RCC 7860 (cell line): Measurements from ENCODE around the gene DRICH1.
"Not testable (repeated sequence)": the region's sequence is repeated elsewhere in the genome, so short reads cannot be mapped to it uniquely, and the experiment has no call there.

ENCODE experiments used
- DNase-seq: peaks from one replicate; pipeline ENCODE4 v3.0.0-alpha.2; 2015; ENCODE audit warnings: low spot score
- FAIRE-seq: peaks from 2 replicates; lab custom pipeline; 2012; peaks lifted over from hg19 to GRCh38; lab: Jason Lieb, UNC

DRICH1 gene

GRCh38 chr22:23603266-23603665, 28.9 kb downstream of the DRICH1 start:
- DNase-seq, result no peak

DNA sequence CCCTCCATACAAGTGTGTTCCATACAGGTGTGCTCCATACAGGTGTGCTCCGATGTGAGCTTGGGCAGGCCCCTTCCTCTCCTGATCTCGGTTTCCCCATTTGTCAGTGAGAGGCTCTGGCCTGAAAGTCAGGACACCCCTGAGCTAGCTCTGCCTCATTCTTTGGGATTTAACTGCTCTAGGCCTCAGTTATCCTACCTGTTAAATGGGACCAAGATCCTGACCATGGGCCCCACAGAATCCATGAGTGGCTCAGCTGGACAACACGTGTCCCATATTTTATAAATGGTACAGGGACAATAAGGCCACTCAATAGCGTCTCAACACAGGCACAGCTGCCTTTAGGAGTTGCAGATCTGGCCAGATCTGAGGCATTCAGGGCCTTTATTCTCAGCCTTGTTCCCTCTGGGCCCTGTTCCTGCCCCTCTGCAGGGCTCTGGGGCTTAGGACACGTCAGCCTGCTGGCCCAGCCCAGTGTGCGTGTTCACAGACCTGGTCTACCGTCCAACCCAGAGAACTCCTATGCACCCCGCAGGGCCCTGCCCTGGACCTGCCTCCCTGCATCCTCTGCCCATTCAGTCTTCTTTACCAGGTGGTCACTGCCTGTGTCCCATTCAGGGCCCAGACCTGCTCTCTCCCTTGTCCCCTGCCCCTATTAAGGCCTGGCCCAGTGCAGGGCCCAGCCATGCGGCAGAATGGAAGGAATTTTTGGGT, 33.2 kb downstream of the DRICH1 start:
- FAIRE-seq, result no peak

More at GRCh38 chr22:23603266-23603665, 28.9 kb downstream of the DRICH1 start:
- FAIRE-seq, result no peak

DNA sequence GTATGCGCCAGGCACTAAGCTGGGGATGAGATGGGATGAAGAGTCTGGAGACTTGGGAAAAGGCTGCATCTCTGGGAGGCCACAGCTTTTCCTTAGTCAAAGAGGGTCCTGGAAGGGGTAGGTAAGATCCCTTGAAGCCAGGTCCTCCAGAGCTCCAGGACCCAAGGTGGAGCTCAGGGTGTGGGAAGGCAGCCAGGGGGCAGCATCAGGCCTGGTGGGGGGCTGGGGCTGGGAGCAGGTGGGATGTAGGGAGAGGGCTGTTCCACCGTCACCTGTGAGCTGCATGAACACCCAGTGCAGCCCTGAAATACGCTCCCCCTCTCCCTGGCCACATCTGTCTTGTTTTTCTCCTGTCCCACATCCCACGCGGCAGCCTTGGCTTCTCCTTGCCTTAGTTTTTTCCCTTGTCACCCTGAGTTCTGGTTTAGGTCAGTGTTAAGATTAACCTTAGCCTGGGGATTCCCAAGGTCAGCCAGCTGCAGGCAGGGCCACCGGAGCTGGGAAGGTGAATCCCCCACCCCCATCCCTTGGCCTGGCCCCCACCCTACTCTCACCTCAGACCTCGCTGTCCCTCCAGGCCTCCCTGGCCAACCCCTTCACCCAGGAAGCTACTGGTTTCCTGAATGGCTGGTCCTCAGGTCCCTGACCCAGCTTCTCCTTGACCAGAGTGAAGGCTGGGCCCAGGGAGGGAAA, 34.4 kb downstream of the DRICH1 start:
- not testable (repeated sequence) for FAIRE-seq

More for the DNA sequence above, 33.2 kb downstream of the DRICH1 start:
- no peak for DNase-seq

DNA sequence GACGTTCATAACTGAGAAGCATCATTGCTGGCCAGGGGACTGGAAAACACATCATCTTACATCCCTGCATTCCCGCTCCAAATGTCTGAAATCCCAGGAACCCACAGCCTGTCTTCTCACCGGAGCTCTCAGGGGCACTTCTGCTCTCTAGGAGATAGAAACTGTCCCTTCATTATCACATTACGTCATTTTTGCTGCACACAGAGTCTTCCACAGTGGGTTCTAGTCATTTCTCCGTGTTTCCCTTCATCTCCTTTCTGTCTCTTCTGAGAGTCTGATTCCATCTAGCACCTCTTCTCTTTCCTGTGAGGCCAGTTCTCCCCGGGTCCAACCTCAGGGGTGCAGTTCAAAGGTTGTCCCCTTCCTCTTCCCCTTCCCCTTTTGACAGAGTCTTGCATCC, 36.2 kb downstream of the DRICH1 start:
- DNase-seq, result not testable (repeated sequence)

More for the DNA sequence above, 34.4 kb downstream of the DRICH1 start:
- not testable (repeated sequence) for DNase-seq

DNA sequence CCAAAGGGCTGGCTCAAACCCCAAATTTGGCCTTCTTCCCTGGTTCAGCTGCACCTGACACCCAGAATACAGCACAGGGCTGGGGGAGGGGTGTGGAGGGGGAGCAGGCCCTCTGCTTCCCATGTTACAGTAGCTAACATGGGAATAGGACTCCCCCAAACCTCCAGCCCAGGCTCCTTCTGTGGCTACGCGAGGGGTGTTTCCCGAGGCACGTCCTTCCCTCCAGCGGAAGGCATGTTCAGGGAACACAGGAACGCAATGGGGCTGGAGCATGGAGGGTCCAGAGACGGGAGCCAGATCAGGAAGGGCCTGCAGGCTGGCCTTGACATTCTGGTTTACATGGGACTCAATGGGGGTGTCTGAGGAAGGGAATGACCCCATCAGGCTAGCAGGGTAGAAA, 40.3 kb downstream of the DRICH1 start:
- FAIRE-seq (no peak), DNase-seq (no peak)

More for the DNA sequence above, 36.2 kb downstream of the DRICH1 start:
- not testable (repeated sequence) for FAIRE-seq

DNA sequence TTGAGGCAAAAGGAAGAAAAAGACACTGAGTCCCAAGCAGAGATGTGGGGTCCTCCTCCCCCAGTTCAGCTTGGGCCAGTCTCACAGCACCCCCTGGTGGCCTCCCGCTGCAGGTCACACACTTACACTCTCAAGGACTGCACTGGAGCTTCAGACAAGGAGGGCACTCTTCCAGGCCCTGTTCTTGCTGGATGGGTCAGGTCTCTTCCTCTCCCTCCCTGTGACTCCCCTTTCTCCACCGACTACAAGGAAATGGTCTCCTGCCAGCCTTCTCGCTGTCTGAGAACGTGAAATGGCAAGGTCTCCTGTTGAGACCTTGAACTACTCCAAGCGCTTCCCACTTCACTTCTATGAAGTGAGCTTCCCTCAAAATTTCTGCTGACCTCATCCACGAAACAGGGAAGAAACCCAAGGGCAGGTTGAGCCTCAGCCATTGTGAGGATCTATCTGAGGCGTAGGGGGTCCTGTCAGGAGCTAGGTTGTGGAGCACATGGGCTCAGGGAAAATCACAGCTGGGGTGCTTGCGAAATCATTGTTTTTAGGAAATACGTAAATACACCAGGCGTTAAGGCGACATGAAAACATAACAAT, 40.8 kb downstream of the DRICH1 start:
- DNase-seq (no peak), FAIRE-seq (no peak)

- DNase-seq (no peak), FAIRE-seq (no peak)
These were observed 48.3 kb downstream of the DRICH1 start for GRCh38 chr22:23583836-23584235.

DNA sequence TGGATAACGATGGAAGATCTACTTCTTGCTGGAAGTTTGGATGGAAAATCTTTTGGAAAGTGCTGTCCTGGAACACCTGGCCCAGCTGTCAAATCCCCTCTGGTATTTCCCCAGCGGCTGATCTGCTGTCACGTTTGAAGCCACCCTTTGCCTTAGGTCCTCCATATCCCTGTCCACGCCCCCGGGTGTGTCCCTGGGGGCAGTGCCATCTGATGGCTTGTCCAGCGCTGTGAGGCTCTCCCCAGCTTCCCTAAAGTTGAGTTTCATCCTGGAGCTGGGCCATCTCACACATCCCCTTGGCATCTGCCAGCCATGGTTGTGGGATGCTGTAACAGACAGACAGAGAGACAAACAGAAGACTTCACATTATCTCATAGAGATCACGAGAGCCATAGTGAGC, 49.0 kb downstream of the DRICH1 start:
- FAIRE-seq, result no peak
- no peak for DNase-seq

- DNase-seq (no peak), FAIRE-seq (no peak)
These were observed 50.9 kb downstream of the DRICH1 start for GRCh38 chr22:23581260-23581650.

GRCh38 chr22:23580576-23581259, 51.4 kb downstream of the DRICH1 start:
- FAIRE-seq, result no peak

DNA sequence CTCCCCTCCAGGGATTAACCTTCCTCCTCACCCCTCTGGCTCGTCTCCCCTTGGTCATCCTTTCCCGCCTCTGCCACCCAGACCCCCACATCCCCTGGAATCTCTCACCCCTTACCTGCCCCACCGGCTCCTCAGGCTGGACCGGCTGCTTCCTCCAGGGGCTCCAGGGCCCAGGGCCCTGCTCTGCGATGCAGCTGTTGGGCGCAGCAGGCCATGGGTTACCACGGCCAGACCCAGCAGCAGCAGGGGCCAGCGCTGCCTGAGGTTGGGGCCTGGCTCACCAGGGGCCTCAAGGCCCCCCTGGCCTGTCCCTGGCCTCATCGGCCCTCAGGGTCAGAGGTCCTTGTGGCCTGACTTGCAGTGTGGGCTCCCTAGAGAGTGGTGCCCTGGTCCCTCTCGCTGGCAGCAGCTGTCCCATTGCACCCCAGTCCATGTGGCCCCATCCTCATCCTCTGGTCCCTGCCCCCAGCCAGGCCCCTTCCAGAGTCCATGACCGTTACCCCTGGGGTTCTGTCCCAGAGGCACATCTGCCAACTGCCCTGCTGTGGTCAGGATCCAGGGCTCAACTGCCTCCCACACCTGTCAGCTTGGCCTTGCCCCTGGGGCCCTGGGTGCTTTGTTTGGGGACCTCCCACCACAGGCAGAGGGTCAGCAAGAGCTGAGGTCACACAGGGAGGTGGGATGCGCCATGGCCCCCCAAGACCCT, 52.1 kb downstream of the DRICH1 start, which contains the start of gene IGLL1:
TSS of gene IGLL1 (minus strand) at position 421 of the 706 bp plus-strand sequence. CDS start at position 321, 100 bp downstream.
- FAIRE-seq, result no peak
- no peak for DNase-seq

More at GRCh38 chr22:23580576-23581259, 51.4 kb downstream of the DRICH1 start:
- DNase-seq, result no peak

DNA sequence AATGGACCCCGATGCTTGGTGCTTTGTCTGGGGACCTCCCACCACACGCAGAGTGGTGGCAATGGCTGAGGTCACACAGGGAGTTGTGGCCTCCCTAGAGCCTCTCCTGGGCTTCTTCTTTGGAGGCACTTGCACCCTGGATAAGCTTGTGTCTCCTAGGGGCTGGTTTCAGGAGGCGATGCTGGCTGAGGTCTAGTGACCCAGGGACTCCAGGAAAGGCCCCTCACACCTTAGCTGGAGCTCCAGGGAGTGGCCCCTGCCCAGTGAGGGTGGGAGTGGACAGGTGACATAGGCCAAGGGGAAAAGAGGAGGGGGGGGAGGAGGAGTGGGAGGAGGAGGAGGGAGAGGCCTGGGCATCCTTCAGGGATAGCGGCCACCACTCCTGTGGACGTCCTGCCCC, 52.8 kb downstream of the DRICH1 start:
- FAIRE-seq, result no peak

GRCh38 chr22:23578306-23578705, 53.8 kb downstream of the DRICH1 start:
- no peak for FAIRE-seq
- no peak for DNase-seq

More for the DNA sequence above, 52.8 kb downstream of the DRICH1 start:
- DNase-seq, result no peak

- FAIRE-seq (no peak), DNase-seq (no peak)
These were observed 55.4 kb downstream of the DRICH1 start for GRCh38 chr22:23576681-23577080.

- DNase-seq, result no peak
- FAIRE-seq, result no peak
These were observed 56.5 kb downstream of the DRICH1 start for GRCh38 chr22:23575601-23576000.

GRCh38 chr22:23574877-23575276, 57.2 kb downstream of the DRICH1 start:
- no peak for FAIRE-seq
- no peak for DNase-seq

GRCh38 chr22:23574371-23574811, 57.7 kb downstream of the DRICH1 start:
- FAIRE-seq (no peak), DNase-seq (no peak)

DNA sequence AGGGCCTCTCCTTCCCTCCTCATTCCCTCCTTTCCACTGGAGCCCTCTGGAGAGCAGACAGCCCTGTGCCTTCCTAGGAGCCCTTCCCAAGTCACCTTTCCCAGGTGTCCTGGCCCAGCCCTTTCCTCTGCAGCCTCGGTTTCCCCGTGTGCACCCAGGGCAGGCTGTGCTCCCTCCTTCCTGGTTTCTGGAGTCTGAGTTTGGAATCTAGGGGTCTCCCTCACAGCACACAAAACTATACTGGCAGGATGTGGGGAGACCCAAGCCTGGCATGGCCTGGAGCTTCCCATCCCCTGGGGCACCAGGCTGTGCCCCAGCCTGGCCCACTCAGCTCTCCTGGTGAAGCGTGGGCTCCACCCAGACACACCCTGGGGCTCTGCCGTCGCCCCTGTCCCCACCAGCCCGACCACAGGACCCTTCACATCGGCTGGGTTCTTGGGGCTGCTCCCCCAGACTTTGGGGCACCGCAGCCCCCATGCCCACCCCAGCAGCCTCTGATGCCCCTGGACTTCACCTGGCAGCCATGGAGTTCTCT, 58.4 kb downstream of the DRICH1 start:
- not testable (repeated sequence) for DNase-seq, FAIRE-seq

- not testable (repeated sequence) for FAIRE-seq, DNase-seq
These were observed 59.0 kb downstream of the DRICH1 start for GRCh38 chr22:23573106-23573505.

DNA sequence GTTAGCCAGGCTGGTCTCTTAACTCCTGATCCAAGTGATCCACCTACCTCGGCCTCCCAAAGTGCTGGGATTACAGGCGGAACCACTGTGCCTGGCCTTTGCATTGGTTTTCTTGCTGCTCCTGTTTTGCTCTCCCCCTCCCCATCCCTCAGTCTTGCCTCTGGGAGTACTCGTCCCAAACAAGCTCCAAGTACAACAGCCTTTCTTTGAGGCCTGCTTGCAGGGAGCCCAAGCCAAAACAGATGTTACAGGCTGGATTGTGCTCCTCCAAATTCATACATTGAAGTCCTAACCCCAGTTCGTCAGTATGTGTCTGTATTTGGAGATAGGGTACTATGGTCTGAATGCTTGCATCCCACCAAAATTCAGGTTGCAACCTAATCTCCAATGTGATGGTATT, 60.6 kb downstream of the DRICH1 start:
- FAIRE-seq (no peak), DNase-seq (no peak)
